ENCODE results near the gene ZFHX2.

Gene ZFHX2

DNA sequence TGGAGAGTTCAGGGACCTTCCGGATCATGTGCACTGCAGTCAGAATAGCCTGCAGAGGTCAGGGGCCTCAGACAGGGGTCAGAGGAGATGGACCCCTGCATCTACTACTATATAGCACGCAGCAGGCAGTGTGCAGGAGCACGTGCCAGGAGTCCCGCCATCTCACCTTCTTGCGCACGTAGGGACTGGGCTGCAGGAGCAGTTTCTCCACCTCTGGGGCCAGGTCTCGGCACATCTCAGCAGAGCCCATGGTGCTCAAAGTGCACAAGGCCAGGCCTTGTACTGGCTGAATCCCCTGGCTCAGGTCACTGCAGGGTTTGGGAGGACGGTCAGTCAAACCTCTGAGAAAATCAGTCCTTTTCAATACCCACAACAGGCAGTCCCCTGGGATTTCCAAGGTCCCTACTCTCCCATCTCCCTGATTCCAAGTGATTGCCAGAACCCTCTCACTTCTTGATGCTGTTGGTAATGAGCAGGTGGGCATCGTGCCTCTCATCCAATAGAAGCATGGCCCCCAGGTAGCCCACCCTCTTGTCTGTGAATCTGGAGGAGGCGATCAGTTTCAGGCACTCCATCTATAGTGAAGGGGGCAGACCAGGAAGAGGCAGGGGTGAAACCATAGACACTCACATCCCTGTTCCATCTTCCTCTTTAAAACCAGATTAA is 14.7 kb upstream of the ZFHX2 start:
- TF ChIP-seq, protein P1, sequence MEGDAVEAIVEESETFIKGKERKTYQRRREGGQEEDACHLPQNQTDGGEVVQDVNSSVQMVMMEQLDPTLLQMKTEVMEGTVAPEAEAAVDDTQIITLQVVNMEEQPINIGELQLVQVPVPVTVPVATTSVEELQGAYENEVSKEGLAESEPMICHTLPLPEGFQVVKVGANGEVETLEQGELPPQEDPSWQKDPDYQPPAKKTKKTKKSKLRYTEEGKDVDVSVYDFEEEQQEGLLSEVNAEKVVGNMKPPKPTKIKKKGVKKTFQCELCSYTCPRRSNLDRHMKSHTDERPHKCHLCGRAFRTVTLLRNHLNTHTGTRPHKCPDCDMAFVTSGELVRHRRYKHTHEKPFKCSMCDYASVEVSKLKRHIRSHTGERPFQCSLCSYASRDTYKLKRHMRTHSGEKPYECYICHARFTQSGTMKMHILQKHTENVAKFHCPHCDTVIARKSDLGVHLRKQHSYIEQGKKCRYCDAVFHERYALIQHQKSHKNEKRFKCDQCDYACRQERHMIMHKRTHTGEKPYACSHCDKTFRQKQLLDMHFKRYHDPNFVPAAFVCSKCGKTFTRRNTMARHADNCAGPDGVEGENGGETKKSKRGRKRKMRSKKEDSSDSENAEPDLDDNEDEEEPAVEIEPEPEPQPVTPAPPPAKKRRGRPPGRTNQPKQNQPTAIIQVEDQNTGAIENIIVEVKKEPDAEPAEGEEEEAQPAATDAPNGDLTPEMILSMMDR (IDR thresholded peaks at IDR 0.05; ENCODE audit: low read depth, low read length): no peak
- no peak overlapping the region for H3K4me3 ChIP-seq (ENCODE audit: low read depth, low read length)

- TF ChIP-seq, protein P1 (IDR thresholded peaks at IDR 0.05; ENCODE audit: low read depth, low read length): no peak
- H3K4me3 ChIP-seq (ENCODE audit: low read depth, low read length): no peak overlapping the region
These were observed 14.1 kb upstream of the ZFHX2 start for GRCh38 chr14:23565626-23566025.

DNA sequence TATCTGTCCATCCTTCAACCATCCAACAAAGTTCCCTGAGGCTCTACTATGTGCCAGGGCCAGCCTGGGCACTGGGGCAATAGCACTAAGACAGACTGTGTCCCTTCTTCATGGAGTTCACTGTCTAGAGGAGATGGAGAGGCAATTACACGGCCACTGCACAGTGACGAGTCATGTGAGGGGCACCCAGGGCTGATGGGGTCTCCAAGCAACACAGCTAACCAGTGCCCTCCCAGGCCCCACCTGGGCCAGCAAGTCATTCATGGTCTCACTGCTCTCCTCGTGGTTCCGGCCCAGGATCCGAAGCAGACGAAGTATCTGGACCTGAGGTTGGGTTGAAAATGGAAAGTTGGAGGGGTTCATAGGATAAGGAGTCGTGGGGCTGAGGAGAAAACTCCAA is 13.3 kb upstream of the ZFHX2 start:
- H3K4me3 ChIP-seq (ENCODE audit: low read depth, low read length): no peak overlapping the region

DNA sequence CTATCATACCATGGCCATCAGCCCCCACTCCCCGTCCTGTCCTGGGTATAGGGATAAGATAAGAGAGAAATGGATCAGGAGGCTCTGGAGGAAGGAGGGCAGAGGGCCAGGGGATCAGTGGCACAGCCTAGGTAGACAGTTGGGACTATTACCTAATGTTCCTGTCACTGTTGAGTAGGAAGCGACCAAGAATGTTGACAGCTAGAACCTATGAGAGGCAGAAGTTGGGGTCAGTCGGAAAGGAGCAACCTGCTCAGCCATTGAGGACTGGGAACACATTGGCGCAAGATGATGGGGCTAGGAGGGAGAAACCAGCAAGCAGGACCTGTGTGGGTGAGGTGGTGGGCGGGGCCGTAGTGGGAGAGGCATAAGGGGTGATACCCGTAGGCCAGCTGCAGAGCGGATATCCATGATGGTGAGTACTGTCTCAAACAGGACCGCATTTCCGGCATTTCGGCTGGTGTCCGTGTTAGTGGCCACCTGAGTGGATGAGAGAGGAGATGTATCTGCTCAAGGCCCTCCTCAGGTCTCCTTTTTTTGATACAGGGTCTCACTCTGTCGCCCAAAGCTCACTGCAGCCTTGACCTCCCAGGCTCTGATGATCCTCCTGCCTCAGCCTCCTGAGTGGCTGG is 12.7 kb upstream of the ZFHX2 start:
- no peak overlapping the region for H3K4me3 ChIP-seq (ENCODE audit: low read depth, low read length)
- TF ChIP-seq, protein P1 (IDR thresholded peaks at IDR 0.05; ENCODE audit: low read depth, low read length): no peak

More for the DNA sequence above, 13.3 kb upstream of the ZFHX2 start:
- TF ChIP-seq, protein P1 (IDR thresholded peaks at IDR 0.05; ENCODE audit: low read depth, low read length): no peak

GRCh38 chr14:23563473-23564180 is 12.1 kb upstream of the ZFHX2 start:
- TF ChIP-seq, protein P1 (IDR thresholded peaks at IDR 0.05; ENCODE audit: low read depth, low read length): no peak

DNA sequence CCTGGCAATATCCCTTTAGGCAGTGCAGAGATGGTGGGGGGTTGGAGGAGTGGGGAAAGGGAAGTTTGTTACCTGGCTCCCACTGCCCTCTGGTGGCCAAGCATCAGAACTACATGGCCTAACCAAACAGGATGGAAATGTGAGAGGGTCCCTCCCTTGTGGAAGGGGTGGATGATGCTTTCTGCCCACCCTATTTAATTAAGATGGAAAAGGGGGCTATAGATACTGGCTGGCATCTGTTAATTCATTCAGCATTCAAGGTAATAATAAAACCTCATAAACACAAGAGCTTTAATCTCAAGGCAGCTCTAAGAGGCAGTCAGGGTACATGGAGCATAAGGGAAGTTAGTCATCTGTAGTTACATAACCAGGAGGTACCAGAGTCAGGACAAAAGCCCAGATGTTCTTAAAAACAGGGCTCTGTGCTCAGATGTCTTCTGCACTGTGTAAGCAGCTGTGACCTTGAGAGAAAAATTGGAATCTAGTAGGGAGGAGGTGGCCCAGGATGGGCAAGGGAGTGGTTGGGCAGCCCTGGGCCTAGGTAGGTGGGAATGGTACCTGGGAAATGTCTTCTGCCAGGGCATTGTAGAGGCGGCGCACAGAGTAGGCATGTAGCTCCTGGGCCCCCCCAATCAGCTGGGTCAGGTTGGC is 11.4 kb upstream of the ZFHX2 start:
- TF ChIP-seq, protein P1 (IDR thresholded peaks at IDR 0.05; ENCODE audit: low read depth, low read length): peak; percentile 97

More at GRCh38 chr14:23563473-23564180, 12.1 kb upstream of the ZFHX2 start:
- no peak overlapping the region for H3K4me3 ChIP-seq (ENCODE audit: low read depth, low read length)

More for the DNA sequence above, 11.4 kb upstream of the ZFHX2 start:
- H3K4me3 ChIP-seq (ENCODE audit: low read depth, low read length): no peak overlapping the region

Data from WI38 (cell line).